ENCODE data around the gene GAGE1. TPM values are rescaled to one million over a fixed set of nuclear protein-coding genes. Genes with fewer than 3 reads are reported as not detected.
A peak's percentile ranks its signal among the peaks of the same experiment; 100 is the strongest.
"Not testable (repeated sequence)": the region's sequence is repeated elsewhere in the genome, so short reads cannot be mapped to it uniquely, and the experiment has no call there.

The GAGE1 gene
- total RNA-seq, 1 experiment from 2014 or later = not detected

- DNase-seq (ENCODE audit: unreplicated experiment); H3K27ac Mint-ChIP-seq (ENCODE audit: low read depth, unreplicated experiment); H3K36me3 Mint-ChIP-seq (ENCODE audit: insufficient read depth, unreplicated experiment); intact Hi-C loops (cut with micrococcal nuclease); POLR2A ChIA-PET; CTCF ChIA-PET; H3K4me3 Mint-ChIP-seq (ENCODE audit: unreplicated experiment); BruUV-seq (replicated peaks); H3K9me3 Mint-ChIP-seq (ENCODE audit: unreplicated experiment); H3K4me1 Mint-ChIP-seq (ENCODE audit: insufficient read depth, unreplicated experiment); H3K27me3 Mint-ChIP-seq (ENCODE audit: insufficient read depth, unreplicated experiment): not testable (repeated sequence)
Measured at GRCh38 chrX:49590488-49590887, 8.3 kb upstream of the GAGE1 start.

- peaks cover 13% of the 10 kb centered on the region for H3K27me3 Mint-ChIP-seq (ENCODE audit: insufficient read depth, unreplicated experiment)
- no peak overlapping the region for H3K27ac Mint-ChIP-seq (ENCODE audit: low read depth, unreplicated experiment)
- H3K36me3 Mint-ChIP-seq (ENCODE audit: insufficient read depth, unreplicated experiment) = no peaks in the 10 kb centered on the region
- no peak for DNase-seq (ENCODE audit: unreplicated experiment)
- no TSS peak for BruUV-seq (replicated peaks)
- POLR2A ChIA-PET = no interaction called here
- intact Hi-C loops (cut with micrococcal nuclease) = no loop called here
- TF ChIP-seq CTCF (IDR thresholded peaks at IDR 0.05; ENCODE audit: unreplicated experiment) = no peak
- CTCF ChIA-PET = no interaction called here
- H3K4me1 Mint-ChIP-seq (ENCODE audit: insufficient read depth, unreplicated experiment) = no peaks in the 10 kb centered on the region
- no peak overlapping the region for H3K4me3 Mint-ChIP-seq (ENCODE audit: unreplicated experiment)
- peaks cover 8% of the 10 kb centered on the region for H3K9me3 Mint-ChIP-seq (ENCODE audit: unreplicated experiment)
Measured at GRCh38 chrX:49610718-49611310, 12.0 kb downstream of the GAGE1 start.

GRCh38 chrX:49618574-49618973 is 19.8 kb downstream of the GAGE1 start:
- no peak for DNase-seq (ENCODE audit: unreplicated experiment)
- ChIA-PET CTCF (no interaction called here), POLR2A (no interaction called here)
- Mint-ChIP-seq H3K36me3 (ENCODE audit: insufficient read depth, unreplicated experiment) (no peaks in the 10 kb centered on the region), H3K9me3 (ENCODE audit: unreplicated experiment) (peaks cover 13% of the 10 kb centered on the region), H3K27me3 (ENCODE audit: insufficient read depth, unreplicated experiment) (no peaks in the 10 kb centered on the region), H3K4me1 (ENCODE audit: insufficient read depth, unreplicated experiment) (no peaks in the 10 kb centered on the region), H3K27ac (ENCODE audit: low read depth, unreplicated experiment) (no peak overlapping the region), H3K4me3 (ENCODE audit: unreplicated experiment) (no peak overlapping the region)
- TF ChIP-seq CTCF (IDR thresholded peaks at IDR 0.05; ENCODE audit: unreplicated experiment) = no peak
- intact Hi-C loops (cut with micrococcal nuclease) = no loop called here
- BruUV-seq (replicated peaks) = no TSS peak

- CTCF ChIA-PET = interaction anchor here (0.5 to 0.6 kb wide), 2 partner anchors 10 to 90 kb away, joined by 3 read pairs; no protein-coding TSS in a partner anchor
- peak; percentile 10 for TF ChIP-seq CTCF (IDR thresholded peaks at IDR 0.05; ENCODE audit: unreplicated experiment)
- H3K4me1 Mint-ChIP-seq (ENCODE audit: insufficient read depth, unreplicated experiment) = no peaks in the 10 kb centered on the region
Measured at GRCh38 chrX:49627086-49627777, 28.4 kb downstream of the GAGE1 start.

More at GRCh38 chrX:49627086-49627777, 28.4 kb downstream of the GAGE1 start:
- no TSS peak for BruUV-seq (replicated peaks)
- intact Hi-C loops (cut with micrococcal nuclease) = no loop called here
- Mint-ChIP-seq H3K27ac (ENCODE audit: low read depth, unreplicated experiment) (no peak overlapping the region), H3K27me3 (ENCODE audit: insufficient read depth, unreplicated experiment) (no peaks in the 10 kb centered on the region), H3K9me3 (ENCODE audit: unreplicated experiment) (peaks cover 18% of the 10 kb centered on the region), H3K36me3 (ENCODE audit: insufficient read depth, unreplicated experiment) (no peaks in the 10 kb centered on the region), H3K4me3 (ENCODE audit: unreplicated experiment) (no peak overlapping the region)
- POLR2A ChIA-PET = no interaction called here
- no peak for DNase-seq (ENCODE audit: unreplicated experiment)
